ENCODE data around the gene ST7L.
"Not testable (repeated sequence)": the region's sequence is repeated elsewhere in the genome, so short reads cannot be mapped to it uniquely, and the experiment has no call there.

Gene ST7L

GRCh38 chr1:112618721-112619517 lies at the start of gene ST7L:
ST7L (minus strand) TSS chr1:112619141; CDS start chr1:112619113, 28 bp downstream.
- DNase-seq = peak; percentile 76

GRCh38 chr1:112666946-112667345 lies 48.0 kb upstream of the ST7L start:
- no peak for DNase-seq

GRCh38 chr1:112665857-112666256 lies 46.9 kb upstream of the ST7L start:
- DNase-seq = no peak

- DNase-seq = no peak
Observed at GRCh38 chr1:112651205-112651604, 32.3 kb upstream of the ST7L start.

- DNase-seq = no peak
Observed at GRCh38 chr1:112646225-112646624, 27.3 kb upstream of the ST7L start.

- DNase-seq = no peak
Observed at GRCh38 chr1:112643080-112643479, 24.1 kb upstream of the ST7L start.

GRCh38 chr1:112640437-112640836 lies 21.5 kb upstream of the ST7L start:
- DNase-seq = not testable (repeated sequence)

- DNase-seq = no peak
Observed at GRCh38 chr1:112638110-112638428, 19.1 kb upstream of the ST7L start.

GRCh38 chr1:112637254-112638109 lies 18.5 kb upstream of the ST7L start:
- no peak for DNase-seq

- no peak for DNase-seq
Observed at GRCh38 chr1:112636597-112637253, 17.8 kb upstream of the ST7L start.

GRCh38 chr1:112636056-112636455 lies 17.1 kb upstream of the ST7L start:
- DNase-seq = no peak

- no peak for DNase-seq
Observed at GRCh38 chr1:112634367-112634766, 15.4 kb upstream of the ST7L start.

GRCh38 chr1:112633628-112634027 lies 14.7 kb upstream of the ST7L start:
- no peak for DNase-seq

GRCh38 chr1:112629256-112629655 lies 10.3 kb upstream of the ST7L start:
- DNase-seq = no peak

GRCh38 chr1:112628516-112628915 lies 9.6 kb upstream of the ST7L start:
- DNase-seq = no peak

GRCh38 chr1:112626887-112627286 lies 7.9 kb upstream of the ST7L start:
- no peak for DNase-seq

GRCh38 chr1:112626193-112626592 lies 7.3 kb upstream of the ST7L start:
- no peak for DNase-seq

- no peak for DNase-seq
Observed at GRCh38 chr1:112625696-112626095, 6.8 kb upstream of the ST7L start.

- not testable (repeated sequence) for DNase-seq
Observed at GRCh38 chr1:112624493-112624892, 5.6 kb upstream of the ST7L start.

GRCh38 chr1:112620377-112620695 lies 1.4 kb upstream of the ST7L start:
- no peak for DNase-seq

- DNase-seq = peak; percentile 88
Observed at GRCh38 chr1:112619518-112620376, 806 bp upstream of the ST7L start, which contains the start of gene CAPZA1. CAPZA1 (plus strand) TSS chr1:112619832; CDS start chr1:112619845, 13 bp downstream.

GRCh38 chr1:112618114-112618720 lies 724 bp downstream of the ST7L start:
- DNase-seq = peak; percentile 32

Data from NCI-H1105 treated with DMSO at 0.1 percent for 48 hours (cell line).